GM21360 (cell line): Measurements from ENCODE around the gene MREG.

ENCODE experiments used
- ATAC-seq: cut with Tn5 transposase; IDR thresholded peaks from one replicate; pipeline ENCODE4 v1.9.1; 2021; ENCODE audit warnings: mild to moderate bottlenecking, moderate library complexity; ENCODE audit not compliant: unreplicated experiment

MREG gene

GRCh38 chr2:215899141-215900074, 113.9 kb downstream of the MREG start:
- ATAC-seq = no peak

- no peak for ATAC-seq
Observed at GRCh38 chr2:215898363-215898762, 115.0 kb downstream of the MREG start.

GRCh38 chr2:215896921-215897320, 116.4 kb downstream of the MREG start:
- ATAC-seq = no peak

GRCh38 chr2:215895330-215895729, 118.0 kb downstream of the MREG start:
- no peak for ATAC-seq
